Mesenchymal stem cell (in vitro differentiated cells and primary cell): ENCODE measurements around the gene GDF11. TPM values are rescaled to one million over a fixed set of nuclear protein-coding genes. Genes with fewer than 3 reads are reported as not detected.

ENCODE experiments used
- DNase-seq: peaks from one replicate; pipeline ENCODE4 v3.0.0-alpha.2; 2013
- H2AFZ ChIP-seq: one replicate; pipeline ENCODE4 v1.6.1; 2013; ENCODE audit warnings: low read depth, mild to moderate bottlenecking, control low read depth, inconsistent platforms, low read length, moderate library complexity
- H2AK5ac ChIP-seq: 2 replicates; pipeline ENCODE4 v1.6.1; 2013; ENCODE audit warnings: low read length, moderate library complexity, mild to moderate bottlenecking, inconsistent platforms; ENCODE audit not compliant: severe bottlenecking
- H2BK120ac ChIP-seq: one replicate; pipeline ENCODE4 v1.6.1; 2013; ENCODE audit warnings: low read depth, mild to moderate bottlenecking, inconsistent platforms, low read length, moderate library complexity
- H2BK12ac ChIP-seq, 2 experiments: one replicate each; pipeline ENCODE4 v1.6.1; 2013; ENCODE audit warnings: inconsistent platforms in 2 of 2, low read length in 2 of 2, mild to moderate bottlenecking in 2 of 2, moderate library complexity in 2 of 2, control low read depth in 1 of 2
- H2BK15ac ChIP-seq: one replicate; pipeline ENCODE4 v1.6.1; 2013; ENCODE audit warnings: mild to moderate bottlenecking, low read depth, inconsistent platforms; ENCODE audit not compliant: poor library complexity, severe bottlenecking
- H2BK5ac ChIP-seq: 2 replicates; pipeline ENCODE4 v1.6.1; 2013; ENCODE audit warnings: low read depth, mild to moderate bottlenecking, low read length, control low read depth, inconsistent platforms; ENCODE audit not compliant: poor library complexity, severe bottlenecking
- H3K14ac ChIP-seq, 2 experiments: one replicate each; pipeline ENCODE4 v1.6.1; 2013; ENCODE audit warnings: inconsistent platforms in 2 of 2, low read length in 2 of 2, control low read depth in 1 of 2, mild to moderate bottlenecking in 1 of 2, moderate library complexity in 1 of 2
- H3K18ac ChIP-seq, 2 experiments: one replicate each; pipeline ENCODE4 v1.6.1; 2013; ENCODE audit warnings: inconsistent platforms in 2 of 2, low read length in 2 of 2, control low read depth in 1 of 2, low read depth in 1 of 2, mild to moderate bottlenecking in 1 of 2
- H3K23ac ChIP-seq, 2 experiments: one replicate each; pipeline ENCODE4 v1.6.1; 2013; ENCODE audit warnings: inconsistent platforms in 2 of 2, low read length in 2 of 2, mild to moderate bottlenecking in 2 of 2, moderate library complexity in 2 of 2, control low read depth in 1 of 2
- H3K27ac ChIP-seq: 2 replicates; pipeline ENCODE4 v1.5.1; 2013; ENCODE audit warnings: mild to moderate bottlenecking, moderate library complexity, low read length, control low read depth, inconsistent platforms; ENCODE audit not compliant: poor library complexity, severe bottlenecking
- H3K27me3 ChIP-seq, 2 experiments: 2 replicates each; pipeline versions ENCODE4 v1.6.1 to v1.7.0; 2013; ENCODE audit warnings: low read length in 2 of 2, mild to moderate bottlenecking in 2 of 2, moderate library complexity in 2 of 2, control low read depth in 1 of 2, inconsistent platforms in 1 of 2; ENCODE audit not compliant: control insufficient read depth in 1 of 2, insufficient read depth in 1 of 2
- H3K36me3 ChIP-seq, 2 experiments: 2 replicates each; pipeline versions ENCODE4 v1.6.1 to v1.7.0; 2013; ENCODE audit warnings: low read length in 2 of 2, control low read depth in 1 of 2, inconsistent platforms in 1 of 2, low read depth in 1 of 2, mild to moderate bottlenecking in 1 of 2; ENCODE audit not compliant: insufficient read depth in 2 of 2, control insufficient read depth in 1 of 2
- H3K4ac ChIP-seq, 2 experiments: one replicate each; pipeline ENCODE4 v1.6.1; 2013; ENCODE audit warnings: inconsistent platforms in 2 of 2, low read length in 2 of 2, mild to moderate bottlenecking in 2 of 2, moderate library complexity in 2 of 2, control low read depth in 1 of 2, low read depth in 1 of 2
- H3K4me1 ChIP-seq: 2 replicates; pipeline ENCODE4 v1.6.1; 2013; ENCODE audit warnings: low read depth, low read length, control low read depth; ENCODE audit not compliant: control insufficient read depth, insufficient read depth
- H3K4me2 ChIP-seq: 2 replicates; pipeline ENCODE4 v1.6.1; 2013; ENCODE audit warnings: low read length, mild to moderate bottlenecking, inconsistent platforms; ENCODE audit not compliant: poor library complexity, severe bottlenecking
- H3K4me3 ChIP-seq, 2 experiments: 2 replicates each; pipeline versions ENCODE4 v1.5.1 to v1.7.0; 2013; ENCODE audit warnings: low read length in 2 of 2, mild to moderate bottlenecking in 2 of 2, control low read depth in 1 of 2, low read depth in 1 of 2; ENCODE audit not compliant: insufficient read depth in 1 of 2
- H3K79me1 ChIP-seq: replicated peaks from 2 replicates; pipeline ENCODE4 v1.6.1; 2013; ENCODE audit warnings: mild to moderate bottlenecking, control low read depth, low read length, inconsistent platforms; ENCODE audit not compliant: poor library complexity, severe bottlenecking
- H3K9ac ChIP-seq: 2 replicates; pipeline ENCODE4 v1.7.0; 2013; ENCODE audit warnings: mild to moderate bottlenecking, low read length, moderate library complexity
- H3K9me3 ChIP-seq: 2 replicates; pipeline ENCODE4 v1.7.0; 2013; ENCODE audit warnings: mild to moderate bottlenecking, low read length; ENCODE audit not compliant: control insufficient read depth
- H4K8ac ChIP-seq: one replicate; pipeline ENCODE4 v1.6.1; 2013; ENCODE audit warnings: inconsistent platforms, mild to moderate bottlenecking, low read length, moderate library complexity
- H4K91ac ChIP-seq: one replicate; pipeline ENCODE4 v1.6.1; 2013; ENCODE audit warnings: mild to moderate bottlenecking, low read length, inconsistent platforms
- WGBS: methylation state at CpG from one replicate; pipeline ENCODE4 v1.1.7; 2013; ENCODE audit warnings: mixed read lengths; 5-methylcytosine and 5-hydroxymethylcytosine counted together
- polyA plus RNA-seq, 2 experiments: library from polyadenylated mRNA; stranded (reverse); fragments of 200-250 nt; gene quantifications; one replicate each; pipeline ENCODE4 v1.2.3, GENCODE V29; 2013

The GDF11 gene
- polyA plus RNA-seq (2013, experiment 1 of 2) = 23.3 TPM
- polyA plus RNA-seq (2013, experiment 2 of 2) = 21.7 TPM

- no peaks in the 10 kb centered on the region for H3K36me3 ChIP-seq
- peak within 1 kb of the TSS; percentile 85 for H3K4me2 ChIP-seq
- peak within 1 kb of the TSS in 1 of 2 experiments; percentile 0 for H3K4ac ChIP-seq
- no peaks in the 10 kb centered on the region for H3K27me3 ChIP-seq
- peak within 1 kb of the TSS; percentile 62 to 91 for H3K4me3 ChIP-seq
- H2AK5ac ChIP-seq = peak within 1 kb of the TSS; percentile 47
- H4K8ac ChIP-seq = no peak within 1 kb of the TSS
- peak within 1 kb of the TSS; percentile 67 to 94 for H3K18ac ChIP-seq
- peak within 1 kb of the TSS; percentile 7 for H4K91ac ChIP-seq
- H2AFZ ChIP-seq = peak within 1 kb of the TSS; percentile 72
- H3K79me1 ChIP-seq = peaks cover 4% of the 10 kb centered on the region
- no peak within 1 kb of the TSS for H3K27ac ChIP-seq
- peak within 1 kb of the TSS; percentile 24 for H2BK120ac ChIP-seq
- peaks cover 25% of the 10 kb centered on the region for H3K4me1 ChIP-seq
- 3% methylated on average over 14 of the region's 53 CpGs for WGBS
- H2BK15ac ChIP-seq = peak within 1 kb of the TSS; percentile 31
- no peak within 1 kb of the TSS for H2BK5ac ChIP-seq
- H3K9me3 ChIP-seq = no peaks in the 10 kb centered on the region
- peak; percentile 88 for DNase-seq
- H2BK12ac ChIP-seq = peak within 1 kb of the TSS; percentile 23 to 78
- H3K23ac ChIP-seq = peak within 1 kb of the TSS in 1 of 2 experiments; percentile 61
- peak within 1 kb of the TSS in 1 of 2 experiments; percentile 45 for H3K14ac ChIP-seq
- peak within 1 kb of the TSS; percentile 82 for H3K9ac ChIP-seq
These were observed at the start of gene GDF11 for GRCh38 chr12:55742719-55743405. GDF11 (plus strand) TSS chr12:55743122; CDS start chr12:55743317, 195 bp downstream.

GRCh38 chr12:55693323-55694187, 49.4 kb upstream of the GDF11 start:
- Histone ChIP-seq H3K27me3 (peaks cover 0 to 14% of the 10 kb centered on the region in 2 experiments), H4K8ac (no peak overlapping the region), H3K4me3 (no peak overlapping the region), H4K91ac (no peak overlapping the region), H2AFZ (no peak overlapping the region), H3K23ac (no peak overlapping the region), H3K36me3 (peaks cover 0 to 82% of the 10 kb centered on the region in 2 experiments), H3K4me2 (no peak overlapping the region), H3K14ac (no peak overlapping the region), H3K18ac (no peak overlapping the region), H3K4ac (no peak overlapping the region), H2BK15ac (no peak overlapping the region), H2BK12ac (no peak overlapping the region), H2BK5ac (no peak overlapping the region), H2AK5ac (no peak overlapping the region), H3K9me3 (no peaks in the 10 kb centered on the region), H3K27ac (no peak overlapping the region), H2BK120ac (no peak overlapping the region), H3K9ac (no peak overlapping the region), H3K79me1 (no peaks in the 10 kb centered on the region), H3K4me1 (no peaks in the 10 kb centered on the region)
- WGBS = 71% methylated on average over 4 of the region's 7 CpGs
- DNase-seq = no peak

GRCh38 chr12:55694188-55694515, 48.8 kb upstream of the GDF11 start:
- WGBS = 100% methylated on average over 6 of the region's 7 CpGs
- DNase-seq = no peak
- H2BK5ac ChIP-seq = no peak overlapping the region

GRCh38 chr12:55694651-55695050, 48.3 kb upstream of the GDF11 start:
- H2BK120ac ChIP-seq = no peak overlapping the region
- peaks cover 0 to 22% of the 10 kb centered on the region in 2 experiments for H3K27me3 ChIP-seq
- H3K9me3 ChIP-seq = no peaks in the 10 kb centered on the region
- peaks cover 0 to 79% of the 10 kb centered on the region in 2 experiments for H3K36me3 ChIP-seq
- H3K9ac ChIP-seq = no peak overlapping the region
- H3K4me1 ChIP-seq = no peaks in the 10 kb centered on the region
- 78% methylated on average over 4 of the region's 4 CpGs for WGBS
- H3K18ac ChIP-seq = no peak overlapping the region
- no peak overlapping the region for H2BK12ac ChIP-seq
- no peak overlapping the region for H3K4me2 ChIP-seq
- no peak overlapping the region for H3K14ac ChIP-seq
- H3K4ac ChIP-seq = no peak overlapping the region
- H3K27ac ChIP-seq = no peak overlapping the region
- no peak overlapping the region for H2BK15ac ChIP-seq
- H4K8ac ChIP-seq = no peak overlapping the region
- no peak overlapping the region for H2AK5ac ChIP-seq
- H3K23ac ChIP-seq = no peak overlapping the region
- H4K91ac ChIP-seq = no peak overlapping the region
- H3K4me3 ChIP-seq = no peak overlapping the region
- no peak for DNase-seq
- H2AFZ ChIP-seq = no peak overlapping the region
- H2BK5ac ChIP-seq = no peak overlapping the region
- H3K79me1 ChIP-seq = no peaks in the 10 kb centered on the region

More at GRCh38 chr12:55694188-55694515, 48.8 kb upstream of the GDF11 start:
- no peak overlapping the region for H2BK15ac ChIP-seq
- H3K4me2 ChIP-seq = no peak overlapping the region
- H3K36me3 ChIP-seq = peaks cover 0 to 77% of the 10 kb centered on the region in 2 experiments
- no peak overlapping the region for H4K8ac ChIP-seq
- H3K79me1 ChIP-seq = no peaks in the 10 kb centered on the region
- H3K4me1 ChIP-seq = no peaks in the 10 kb centered on the region
- H3K14ac ChIP-seq = no peak overlapping the region
- H4K91ac ChIP-seq = no peak overlapping the region
- H3K4me3 ChIP-seq = no peak overlapping the region
- H3K23ac ChIP-seq = no peak overlapping the region
- no peak overlapping the region for H3K4ac ChIP-seq
- H3K9ac ChIP-seq = no peak overlapping the region
- H2AFZ ChIP-seq = no peak overlapping the region
- H2BK120ac ChIP-seq = no peak overlapping the region
- no peak overlapping the region for H2BK12ac ChIP-seq
- no peak overlapping the region for H2AK5ac ChIP-seq
- no peaks in the 10 kb centered on the region for H3K9me3 ChIP-seq
- H3K27ac ChIP-seq = no peak overlapping the region
- no peak overlapping the region for H3K18ac ChIP-seq
- peaks cover 0 to 17% of the 10 kb centered on the region in 2 experiments for H3K27me3 ChIP-seq
